Osteocyte (in vitro differentiated cells): ENCODE measurements around the gene SZRD1. TPM values are rescaled to one million over a fixed set of nuclear protein-coding genes. Genes with fewer than 3 reads are reported as not detected.

Experiments
- DNase-seq: peaks from one replicate; pipeline ENCODE4 v3.0.0; 2021; ENCODE audit warnings: mixed read lengths; ENCODE audit not compliant: unreplicated experiment; ENCODE audit errors: extremely low spot score
- H3K27ac Mint-ChIP-seq: one replicate; pipeline ENCODE4 v1.8.0; 2021; ENCODE audit warnings: mild to moderate bottlenecking, mixed read lengths; ENCODE audit not compliant: unreplicated experiment
- H3K27me3 Mint-ChIP-seq: one replicate; pipeline ENCODE4 v1.8.0; 2021; ENCODE audit warnings: mixed read lengths; ENCODE audit not compliant: unreplicated experiment
- H3K36me3 Mint-ChIP-seq: one replicate; pipeline ENCODE4 v1.8.0; 2021; ENCODE audit warnings: mixed read lengths; ENCODE audit not compliant: unreplicated experiment
- H3K4me1 Mint-ChIP-seq: one replicate; pipeline ENCODE4 v1.8.0; 2021; ENCODE audit warnings: mixed read lengths; ENCODE audit not compliant: unreplicated experiment
- H3K4me3 Mint-ChIP-seq: one replicate; pipeline ENCODE4 v1.8.0; 2021; ENCODE audit warnings: mild to moderate bottlenecking, moderate library complexity, mixed read lengths; ENCODE audit not compliant: unreplicated experiment
- H3K9me3 Mint-ChIP-seq: one replicate; pipeline ENCODE4 v1.8.0; 2021; ENCODE audit warnings: mixed read lengths; ENCODE audit not compliant: unreplicated experiment
- CTCF ChIP-seq: fragments of 200-600 bp; sonication (generic); IDR thresholded peaks from 2 replicates; pipeline ENCODE4 v1.5.0; 2021; ENCODE audit warnings: antibody characterized with exemption, mild to moderate bottlenecking, moderate library complexity
- total RNA-seq: library from RNA; stranded (reverse); gene quantifications from 2 replicates; pipeline ENCODE4 v1.2.1, GENCODE V29; 2021

Gene SZRD1
- total RNA-seq, 1 donor from 2014 or later = 141 TPM

DNA sequence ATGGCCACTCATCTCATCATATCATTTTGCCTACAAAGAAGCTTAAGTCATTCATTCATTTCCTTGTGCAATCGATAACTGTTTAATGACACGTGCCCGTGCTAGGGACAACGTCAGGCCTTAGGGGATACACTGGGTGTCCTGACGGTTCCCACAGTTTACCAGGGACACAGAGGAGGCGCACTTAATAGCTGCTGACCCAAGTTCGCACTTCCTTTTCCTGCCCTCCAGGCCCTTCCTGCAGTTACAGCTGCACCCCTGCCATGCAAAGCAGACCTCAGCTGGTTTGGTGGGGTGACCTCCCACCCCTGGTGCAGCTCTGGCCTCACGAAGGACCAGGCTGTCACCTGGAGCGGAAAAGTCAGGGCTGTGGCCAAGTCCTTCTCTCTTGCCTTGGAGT lies 66.0 kb downstream of the SZRD1 start:
- Mint-ChIP-seq H3K27me3 (peaks cover 2% of the 10 kb centered on the region), H3K4me1 (peaks cover 3% of the 10 kb centered on the region), H3K36me3 (no peaks in the 10 kb centered on the region), H3K27ac (no peak overlapping the region), H3K4me3 (no peak overlapping the region), H3K9me3 (no peaks in the 10 kb centered on the region)
- no peak for DNase-seq
- no peak for TF ChIP-seq CTCF

DNA sequence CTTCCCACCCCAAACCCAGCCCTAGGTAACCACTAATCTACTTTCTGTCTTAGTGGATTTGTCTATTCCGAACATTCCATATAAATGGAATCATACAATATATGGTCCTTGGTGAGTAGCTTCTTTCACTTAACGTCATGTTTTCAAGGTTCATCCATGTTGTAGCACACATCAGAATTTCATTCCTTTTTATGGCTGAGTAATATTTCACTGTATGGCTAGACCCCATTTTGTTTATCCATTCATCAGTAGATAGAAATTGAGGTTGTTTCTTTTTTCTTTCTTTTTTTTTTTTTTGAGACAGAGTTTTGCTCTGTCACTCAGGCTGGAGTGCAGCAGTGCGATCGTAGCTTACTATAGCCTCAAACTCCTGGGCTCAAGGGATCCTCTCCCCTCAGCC lies 67.0 kb downstream of the SZRD1 start:
- Mint-ChIP-seq H3K4me3 (no peak overlapping the region), H3K4me1 (peaks cover 3% of the 10 kb centered on the region), H3K9me3 (no peaks in the 10 kb centered on the region), H3K27ac (no peak overlapping the region), H3K36me3 (no peaks in the 10 kb centered on the region), H3K27me3 (peaks cover 2% of the 10 kb centered on the region)
- DNase-seq = no peak
- no peak for TF ChIP-seq CTCF

GRCh38 chr1:16434501-16434900 lies 67.5 kb downstream of the SZRD1 start:
- no peak for DNase-seq
- no peaks in the 10 kb centered on the region for H3K9me3 Mint-ChIP-seq

GRCh38 chr1:16436946-16437474 lies 70.0 kb downstream of the SZRD1 start, which contains the start of gene SPATA21:
Gene SPATA21 (minus strand): TSS chr1:16437424. CDS start chr1:16431371, 6,053 bp downstream.
- H3K27ac Mint-ChIP-seq = no peak within 1 kb of the TSS
- no peaks in the 10 kb centered on the region for H3K9me3 Mint-ChIP-seq
- H3K36me3 Mint-ChIP-seq = no peaks in the 10 kb centered on the region
- peaks cover 15% of the 10 kb centered on the region for H3K4me1 Mint-ChIP-seq
- no peak for TF ChIP-seq CTCF
- H3K4me3 Mint-ChIP-seq = no peak within 1 kb of the TSS
- DNase-seq = no peak
- peaks cover 2% of the 10 kb centered on the region for H3K27me3 Mint-ChIP-seq

More at GRCh38 chr1:16434501-16434900, 67.5 kb downstream of the SZRD1 start:
- no peak overlapping the region for H3K27ac Mint-ChIP-seq
- TF ChIP-seq CTCF = no peak
- H3K27me3 Mint-ChIP-seq = peaks cover 2% of the 10 kb centered on the region
- H3K4me1 Mint-ChIP-seq = peaks cover 3% of the 10 kb centered on the region
- no peak overlapping the region for H3K4me3 Mint-ChIP-seq
- no peaks in the 10 kb centered on the region for H3K36me3 Mint-ChIP-seq

DNA sequence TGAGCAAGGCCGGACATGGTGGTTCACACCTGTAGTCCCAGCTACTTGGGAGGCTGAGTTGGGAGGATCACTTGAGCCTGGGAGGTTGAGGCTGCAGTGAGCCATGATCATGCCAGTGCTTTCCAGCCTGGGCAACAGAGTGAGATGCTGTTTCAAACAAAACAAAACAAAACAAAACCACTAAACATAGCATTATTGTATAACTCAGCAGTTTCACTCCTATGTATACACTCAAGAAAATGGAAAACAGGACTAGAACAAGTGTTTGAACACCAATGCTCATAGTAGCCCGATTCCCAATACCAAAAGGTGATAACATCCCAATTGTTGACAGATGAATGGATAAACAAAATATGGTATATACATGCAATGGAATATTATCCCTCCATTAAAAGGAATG lies 71.5 kb downstream of the SZRD1 start:
- no peaks in the 10 kb centered on the region for H3K9me3 Mint-ChIP-seq
- no peaks in the 10 kb centered on the region for H3K27me3 Mint-ChIP-seq
- peaks cover 19% of the 10 kb centered on the region for H3K4me1 Mint-ChIP-seq
- no peak overlapping the region for H3K27ac Mint-ChIP-seq
- no peak for DNase-seq
- no peak overlapping the region for H3K4me3 Mint-ChIP-seq
- no peak for TF ChIP-seq CTCF
- H3K36me3 Mint-ChIP-seq = no peaks in the 10 kb centered on the region
